Neural progenitor cell (in vitro differentiated cells): ENCODE data around the gene SYT15. TPM values are rescaled to one million over a fixed set of nuclear protein-coding genes. Genes with fewer than 3 reads are reported as not detected.

Experiments used
- DNase-seq: peaks from one replicate; pipeline ENCODE4 v3.0.0-alpha.2; 2016; ENCODE audit warnings: low spot score
- H2AFZ ChIP-seq: fragments of 200-600 bp; sonication (generic); replicated peaks from 2 replicates; pipeline ENCODE4 v1.6.1; 2016; ENCODE audit warnings: antibody characterized with exemption
- H3F3A ChIP-seq: fragments of 200-600 bp; sonication (generic); 2 replicates; pipeline ENCODE4 v1.6.1; 2016; ENCODE audit warnings: antibody characterized with exemption, low read depth
- H3K27ac ChIP-seq: fragments of 200-600 bp; sonication (generic); 2 replicates; pipeline ENCODE4 v1.5.1; 2016; ENCODE audit warnings: mild to moderate bottlenecking
- H3K27me3 ChIP-seq: fragments of 200-600 bp; sonication (generic); 2 replicates; pipeline ENCODE4 v1.6.1; 2016; ENCODE audit warnings: mild to moderate bottlenecking, moderate library complexity
- H3K36me3 ChIP-seq: fragments of 200-600 bp; sonication (generic); 2 replicates; pipeline ENCODE4 v1.5.1; 2016
- H3K4me1 ChIP-seq: fragments of 200-600 bp; sonication (generic); 2 replicates; pipeline ENCODE4 v1.6.1; 2016; ENCODE audit warnings: mixed run types
- H3K4me2 ChIP-seq: fragments of 200-600 bp; sonication (generic); 2 replicates; pipeline ENCODE4 v1.6.1; 2016
- H3K4me3 ChIP-seq: fragments of 200-600 bp; sonication (generic); 2 replicates; pipeline ENCODE4 v1.5.1; 2016
- H3K79me2 ChIP-seq: fragments of 200-600 bp; sonication (generic); 2 replicates; pipeline ENCODE4 v1.6.1; 2016; ENCODE audit warnings: low read depth
- H3K9ac ChIP-seq: fragments of 200-600 bp; sonication (generic); 2 replicates; pipeline ENCODE4 v1.6.1; 2016
- H3K9me3 ChIP-seq: fragments of 200-600 bp; sonication (generic); 2 replicates; pipeline ENCODE4 v1.5.1; 2016; ENCODE audit warnings: low read depth
- H4K20me1 ChIP-seq: fragments of 200-600 bp; sonication (generic); 2 replicates; pipeline ENCODE4 v1.6.1; 2016; ENCODE audit warnings: low read depth
- H3K27ac Mint-ChIP-seq: 3 replicates; pipeline ENCODE4 v1.8.0; 2021; ENCODE audit warnings: mixed read lengths
- H3K27me3 Mint-ChIP-seq: 2 replicates; pipeline ENCODE4 v1.8.0; 2022; ENCODE audit warnings: low read depth, mild to moderate bottlenecking, inconsistent platforms, moderate library complexity, mixed read lengths; ENCODE audit not compliant: insufficient read depth
- H3K36me3 Mint-ChIP-seq: 3 replicates; pipeline ENCODE4 v1.8.0; 2021; ENCODE audit warnings: mixed read lengths
- H3K4me1 Mint-ChIP-seq: 3 replicates; pipeline ENCODE4 v1.8.0; 2021; ENCODE audit warnings: mixed read lengths
- H3K4me3 Mint-ChIP-seq: 3 replicates; pipeline ENCODE4 v1.8.0; 2021; ENCODE audit warnings: mild to moderate bottlenecking, moderate library complexity, mixed read lengths
- H3K9me3 Mint-ChIP-seq: 3 replicates; pipeline ENCODE4 v1.8.0; 2020; ENCODE audit warnings: mixed read lengths
- EZH2 ChIP-seq: fragments of 200-600 bp; sonication (generic); IDR thresholded peaks from 2 replicates; pipeline ENCODE4 v1.6.1; 2017; ENCODE audit warnings: antibody characterized with exemption, mild to moderate bottlenecking, moderate library complexity
- EZH2phosphoT487 ChIP-seq: fragments of 200-600 bp; sonication (generic); IDR thresholded peaks from 2 replicates; pipeline ENCODE4 v1.6.1; 2017; ENCODE audit warnings: antibody characterized with exemption
- total RNA-seq: library from RNA; depleted of rRNA; stranded (reverse); fragments of >200 nt; gene quantifications from 2 replicates; pipeline ENCODE4 v1.2.3, GENCODE V29; 2015; ENCODE audit warnings: low replicate concordance
- TF ChIP-seq, protein P1 (sequence below): fragments of 200-600 bp; sonication (generic); IDR thresholded peaks from 2 replicates; pipeline ENCODE4 v1.5.1; 2017; ENCODE audit warnings: antibody characterized with exemption, mild to moderate bottlenecking

SYT15 gene
- total RNA-seq, 1 donor from 2014 or later, result 0.17 TPM

DNA sequence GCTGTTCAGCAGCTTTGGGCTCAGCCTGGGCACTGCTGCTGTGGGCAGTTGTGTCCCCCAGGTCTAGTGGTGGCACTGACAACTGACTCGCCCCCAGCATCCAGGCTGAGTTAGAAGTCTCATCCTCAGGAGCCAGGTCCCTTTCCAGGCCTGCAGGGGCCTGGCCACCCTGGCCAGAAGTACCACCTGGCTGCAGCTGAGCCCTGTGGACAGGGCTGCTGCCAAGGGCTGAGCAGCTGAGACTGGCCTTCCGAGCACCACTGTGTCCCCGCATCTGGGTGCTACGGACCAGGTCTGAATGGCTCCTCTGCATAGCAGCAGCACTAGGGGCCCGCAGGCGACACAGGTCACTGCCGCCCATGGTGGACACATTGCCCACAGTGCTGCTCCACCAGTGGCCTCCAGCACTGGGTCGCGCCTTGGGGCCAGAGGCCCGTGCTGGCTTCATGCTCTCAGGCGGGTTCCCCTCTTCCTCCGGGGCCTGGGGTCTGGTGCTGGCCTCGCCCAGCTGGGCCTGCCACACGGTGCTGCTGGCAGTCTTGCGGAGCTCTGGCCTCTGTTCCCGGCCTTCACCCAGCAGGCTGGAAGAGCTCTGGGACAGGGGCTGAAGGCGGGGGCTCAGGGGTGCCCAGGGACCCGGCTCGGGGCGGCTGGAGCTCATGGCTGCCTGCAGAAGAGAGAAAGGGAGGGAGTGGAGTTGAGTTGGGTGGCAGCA is 28.7 kb upstream of the SYT15 start:
- Histone ChIP-seq H4K20me1 (no peaks in the 10 kb centered on the region), H3K36me3 (no peaks in the 10 kb centered on the region), H3K27ac (no peak overlapping the region), H2AFZ (no peak overlapping the region), H3K9me3 (no peaks in the 10 kb centered on the region), H3K4me1 (peaks cover under 1% of the 10 kb centered on the region), H3K4me2 (no peak overlapping the region), H3K4me3 (no peak overlapping the region), H3K27me3 (peaks cover 1% of the 10 kb centered on the region), H3K9ac (no peak overlapping the region), H3F3A (no peaks in the 10 kb centered on the region), H3K79me2 (no peaks in the 10 kb centered on the region)
- H3K27ac Mint-ChIP-seq, result no peak overlapping the region
- no peaks in the 10 kb centered on the region for H3K36me3 Mint-ChIP-seq
- no peak overlapping the region for H3K4me3 Mint-ChIP-seq
- TF ChIP-seq EZH2 (no peak), EZH2phosphoT487 (no peak)
- TF ChIP-seq, protein P1, sequence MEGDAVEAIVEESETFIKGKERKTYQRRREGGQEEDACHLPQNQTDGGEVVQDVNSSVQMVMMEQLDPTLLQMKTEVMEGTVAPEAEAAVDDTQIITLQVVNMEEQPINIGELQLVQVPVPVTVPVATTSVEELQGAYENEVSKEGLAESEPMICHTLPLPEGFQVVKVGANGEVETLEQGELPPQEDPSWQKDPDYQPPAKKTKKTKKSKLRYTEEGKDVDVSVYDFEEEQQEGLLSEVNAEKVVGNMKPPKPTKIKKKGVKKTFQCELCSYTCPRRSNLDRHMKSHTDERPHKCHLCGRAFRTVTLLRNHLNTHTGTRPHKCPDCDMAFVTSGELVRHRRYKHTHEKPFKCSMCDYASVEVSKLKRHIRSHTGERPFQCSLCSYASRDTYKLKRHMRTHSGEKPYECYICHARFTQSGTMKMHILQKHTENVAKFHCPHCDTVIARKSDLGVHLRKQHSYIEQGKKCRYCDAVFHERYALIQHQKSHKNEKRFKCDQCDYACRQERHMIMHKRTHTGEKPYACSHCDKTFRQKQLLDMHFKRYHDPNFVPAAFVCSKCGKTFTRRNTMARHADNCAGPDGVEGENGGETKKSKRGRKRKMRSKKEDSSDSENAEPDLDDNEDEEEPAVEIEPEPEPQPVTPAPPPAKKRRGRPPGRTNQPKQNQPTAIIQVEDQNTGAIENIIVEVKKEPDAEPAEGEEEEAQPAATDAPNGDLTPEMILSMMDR, result no peak
- no peak for DNase-seq
- no peaks in the 10 kb centered on the region for H3K27me3 Mint-ChIP-seq
- H3K9me3 Mint-ChIP-seq, result no peaks in the 10 kb centered on the region
- H3K4me1 Mint-ChIP-seq, result no peaks in the 10 kb centered on the region

DNA sequence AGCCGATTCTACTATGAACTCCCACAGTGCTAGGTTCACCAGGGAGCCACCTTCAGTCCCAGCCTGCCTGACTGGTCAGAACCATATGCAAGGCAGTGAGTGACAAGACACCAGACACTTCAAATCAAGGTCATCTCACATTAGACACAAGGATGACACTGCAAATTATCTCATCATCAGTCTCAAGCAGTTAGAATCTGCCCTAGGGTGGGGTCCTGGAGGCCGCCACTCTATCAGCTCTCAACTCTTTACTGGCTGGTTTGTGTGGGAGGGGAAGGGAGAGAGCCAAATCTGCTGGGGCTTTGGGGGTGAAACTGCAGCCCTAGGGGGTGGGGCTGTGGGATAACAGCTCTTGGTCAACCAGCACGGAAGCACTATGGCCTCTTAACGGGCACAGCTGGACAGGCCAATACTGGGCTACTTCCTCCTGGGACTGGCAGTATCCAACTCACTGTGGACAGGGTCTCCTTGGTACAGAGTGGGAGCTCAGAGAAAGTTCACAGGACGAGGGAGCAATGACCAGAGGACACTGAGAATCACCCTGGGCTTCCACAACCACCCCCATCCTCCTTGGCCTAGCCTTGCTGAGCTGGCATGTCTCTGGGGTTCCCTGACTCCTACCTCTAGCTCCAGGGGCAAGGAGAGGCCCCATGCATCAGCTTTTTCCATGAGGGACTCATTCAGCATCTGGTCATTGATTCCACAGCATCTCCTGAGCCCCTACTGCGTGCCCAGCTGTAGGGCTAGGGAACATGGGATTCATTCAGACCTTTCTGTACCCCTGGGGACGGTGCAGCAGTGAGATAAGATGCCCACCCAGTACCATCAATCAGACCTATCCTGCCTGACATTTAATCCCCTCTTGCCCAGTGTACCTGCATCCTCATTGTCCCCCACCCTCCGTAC is 27.9 kb upstream of the SYT15 start:
- H4K20me1 ChIP-seq, result no peaks in the 10 kb centered on the region
- no peaks in the 10 kb centered on the region for H3K9me3 ChIP-seq
- peaks cover 9% of the 10 kb centered on the region for H3K27me3 ChIP-seq
- H3K9ac ChIP-seq, result no peak overlapping the region
- H3K27ac ChIP-seq, result no peak overlapping the region
- no peaks in the 10 kb centered on the region for H3K79me2 ChIP-seq
- peaks cover 1% of the 10 kb centered on the region for H3K27me3 Mint-ChIP-seq
- no peak overlapping the region for H2AFZ ChIP-seq
- H3K36me3 ChIP-seq, result no peaks in the 10 kb centered on the region
- DNase-seq, result no peak
- H3K9me3 Mint-ChIP-seq, result no peaks in the 10 kb centered on the region
- H3K4me3 ChIP-seq, result no peak overlapping the region
- H3K4me3 Mint-ChIP-seq, result no peak overlapping the region
- no peak overlapping the region for H3K27ac Mint-ChIP-seq
- TF ChIP-seq EZH2phosphoT487 (no peak), EZH2 (no peak)
- TF ChIP-seq, protein P1, result no peak
- H3K4me1 ChIP-seq, result peaks cover 8% of the 10 kb centered on the region
- no peaks in the 10 kb centered on the region for H3F3A ChIP-seq
- H3K4me1 Mint-ChIP-seq, result peaks cover 3% of the 10 kb centered on the region
- H3K36me3 Mint-ChIP-seq, result no peaks in the 10 kb centered on the region
- no peak overlapping the region for H3K4me2 ChIP-seq

DNA sequence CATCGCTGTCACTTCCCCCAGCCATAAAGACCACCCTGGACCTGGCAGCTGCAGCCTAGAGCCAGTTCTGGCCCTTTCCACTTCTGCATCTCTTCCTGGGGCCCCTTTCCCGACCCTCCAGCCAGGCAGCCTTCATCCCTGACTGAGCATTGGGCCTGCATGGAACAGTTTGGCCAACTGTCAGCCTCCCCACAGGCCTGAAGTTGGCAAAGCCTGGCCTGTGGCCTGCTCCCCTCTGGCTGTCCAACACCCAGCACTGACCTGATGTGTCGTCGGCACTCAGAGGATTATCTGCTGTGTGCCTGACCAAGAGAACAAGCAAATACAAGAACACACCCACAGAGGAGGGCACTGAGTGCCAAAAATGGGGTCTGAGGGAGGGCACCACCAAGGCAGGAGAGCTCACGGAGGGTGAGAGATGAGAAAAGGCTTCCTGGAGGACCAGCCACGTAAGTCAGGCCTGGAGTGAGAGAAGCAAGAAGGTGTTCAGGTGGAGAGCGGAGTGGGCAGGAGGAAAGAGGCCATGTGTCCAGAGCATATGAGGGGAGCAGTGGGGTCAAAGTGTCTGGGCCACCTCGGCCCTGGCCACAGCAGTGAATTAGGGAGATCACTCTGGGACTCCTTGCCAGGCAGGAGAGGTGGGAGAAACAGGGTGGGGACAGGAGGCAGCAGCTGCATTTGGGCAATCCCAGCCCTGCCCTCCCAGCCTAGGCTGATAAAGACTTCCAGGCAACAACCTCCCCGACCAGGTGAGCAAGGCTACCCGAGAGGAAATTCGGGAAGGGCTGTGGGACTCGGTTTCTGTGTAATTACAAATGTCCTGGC is 27.0 kb upstream of the SYT15 start:
- no peak overlapping the region for H3K4me2 ChIP-seq
- no peaks in the 10 kb centered on the region for H3K9me3 ChIP-seq
- Mint-ChIP-seq H3K27ac (no peak overlapping the region), H3K9me3 (no peaks in the 10 kb centered on the region), H3K4me3 (no peak overlapping the region), H3K27me3 (peaks cover 3% of the 10 kb centered on the region), H3K36me3 (no peaks in the 10 kb centered on the region), H3K4me1 (peaks cover 4% of the 10 kb centered on the region)
- no peaks in the 10 kb centered on the region for H3K36me3 ChIP-seq
- H3K4me1 ChIP-seq, result peaks cover 8% of the 10 kb centered on the region
- peaks cover 17% of the 10 kb centered on the region for H3K27me3 ChIP-seq
- no peaks in the 10 kb centered on the region for H4K20me1 ChIP-seq
- no peak overlapping the region for H3K27ac ChIP-seq
- no peaks in the 10 kb centered on the region for H3F3A ChIP-seq
- TF ChIP-seq EZH2 (no peak), EZH2phosphoT487 (no peak)
- TF ChIP-seq, protein P1, result no peak
- no peak for DNase-seq
- no peak overlapping the region for H3K4me3 ChIP-seq
- no peak overlapping the region for H3K9ac ChIP-seq
- no peaks in the 10 kb centered on the region for H3K79me2 ChIP-seq
- no peak overlapping the region for H2AFZ ChIP-seq
